NCI-H345 (cell line): Measurements from ENCODE around the gene AGFG2.
"Not testable (repeated sequence)": the region's sequence is repeated elsewhere in the genome, so short reads cannot be mapped to it uniquely, and the experiment has no call there.

Experiments
- DNase-seq: peaks from one replicate; lab custom pipeline; 2025; lab: John Stamatoyannopoulos, UW

The AGFG2 gene

GRCh38 chr7:100520138-100520537, 18.9 kb upstream of the AGFG2 start:
- no peak for DNase-seq

DNA sequence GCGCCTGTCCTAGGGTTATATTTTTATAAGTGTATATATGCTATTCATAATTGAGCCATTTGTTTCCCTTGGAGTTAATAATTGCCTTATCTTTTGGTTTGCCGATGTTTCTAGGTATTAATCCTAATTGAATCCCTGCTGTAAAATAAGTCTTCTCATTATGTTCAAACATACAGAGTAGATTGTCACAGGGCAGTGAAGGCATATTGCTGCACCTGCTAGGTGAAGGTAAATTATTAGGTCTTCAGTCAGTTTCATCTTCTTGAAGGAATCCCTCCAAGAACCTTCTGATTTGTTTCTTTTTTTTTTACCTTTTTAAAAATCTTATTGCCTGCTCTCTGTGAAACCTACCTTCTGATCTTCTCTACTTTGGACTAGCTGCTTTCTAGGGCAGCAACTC, 17.9 kb upstream of the AGFG2 start:
- no peak for DNase-seq

- DNase-seq, result not testable (repeated sequence)
These were observed 17.0 kb upstream of the AGFG2 start for GRCh38 chr7:100521909-100522593.

DNA sequence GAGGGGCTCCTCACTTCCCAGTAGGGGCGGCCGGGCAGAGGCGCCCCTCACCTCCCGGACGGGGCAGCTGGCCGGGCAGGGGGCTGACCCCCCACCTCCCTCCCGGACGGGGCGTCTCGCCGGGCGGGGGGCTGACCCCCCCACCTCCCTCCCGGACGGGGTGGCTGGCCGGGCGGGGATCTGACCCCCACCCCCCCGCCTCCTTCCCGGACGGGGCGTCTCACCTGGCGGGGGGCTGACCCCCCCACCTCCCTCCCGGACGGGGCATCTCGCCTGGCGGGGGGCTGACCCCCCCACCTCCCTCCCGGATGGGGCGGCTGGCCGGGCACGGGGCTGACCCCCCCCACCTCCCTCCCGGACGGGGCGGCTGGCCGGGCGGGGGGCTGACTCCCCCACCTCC, 15.8 kb upstream of the AGFG2 start:
- not testable (repeated sequence) for DNase-seq

GRCh38 chr7:100528108-100528866, 10.7 kb upstream of the AGFG2 start:
- not testable (repeated sequence) for DNase-seq

DNA sequence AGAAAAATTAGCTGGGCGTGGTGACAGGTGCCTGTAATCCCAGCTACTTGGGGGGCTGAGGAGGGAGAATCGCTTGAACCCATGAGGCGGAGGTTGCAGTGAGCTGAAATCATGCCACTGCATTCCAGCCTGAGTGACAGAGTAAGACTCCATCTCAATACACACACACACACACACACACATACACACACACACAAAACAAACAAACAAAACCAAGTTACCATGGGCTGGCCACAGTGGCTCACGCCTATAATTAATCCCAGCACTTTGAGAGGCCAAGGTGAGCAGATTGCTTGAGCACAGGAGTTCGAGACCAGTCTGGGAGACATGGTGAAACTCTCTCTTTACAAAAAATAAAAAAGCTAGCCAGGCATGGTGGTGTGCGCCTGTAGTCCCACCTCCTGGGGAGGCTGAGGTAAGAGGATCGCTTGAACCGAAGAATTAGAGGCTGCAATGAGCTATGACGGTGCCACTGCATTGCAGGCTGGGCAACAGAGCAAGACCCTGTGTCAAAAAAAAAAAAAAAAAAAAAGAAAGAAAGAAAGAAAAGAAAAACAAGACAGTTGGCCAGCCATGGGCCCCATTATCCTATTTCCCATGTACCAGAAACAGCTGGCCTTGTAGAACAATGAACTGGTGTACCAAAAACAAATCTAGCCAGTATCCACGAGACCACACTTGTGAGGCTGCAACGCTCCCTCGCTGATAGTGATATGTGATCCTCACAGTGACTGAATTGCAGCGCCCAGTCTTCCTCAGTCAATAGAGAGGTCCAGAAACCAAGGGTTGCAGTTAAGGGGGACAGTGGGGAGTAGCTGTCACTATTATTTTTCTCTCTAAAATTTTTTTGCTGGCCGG, 6.6 kb upstream of the AGFG2 start:
- no peak for DNase-seq

- DNase-seq, result not testable (repeated sequence)
These were observed 3.0 kb upstream of the AGFG2 start for GRCh38 chr7:100535982-100536381.

GRCh38 chr7:100536695-100537094, 2.3 kb upstream of the AGFG2 start:
- DNase-seq, result not testable (repeated sequence)

DNA sequence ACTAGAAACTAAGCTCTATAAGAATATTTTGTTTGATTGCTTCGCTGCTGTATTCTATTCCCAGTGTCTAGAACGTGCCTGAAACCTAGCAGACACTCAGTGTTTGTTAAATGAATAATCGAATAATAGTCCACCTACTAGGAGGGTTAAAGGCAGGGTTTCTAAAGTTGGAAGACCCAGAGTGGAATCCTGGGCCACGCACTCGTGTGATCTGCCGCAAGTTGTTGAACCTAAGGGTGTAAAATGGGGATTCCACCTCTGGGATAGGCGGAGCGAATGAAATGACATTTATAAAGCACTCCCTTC, 702 bp upstream of the AGFG2 start:
- no peak for DNase-seq

DNA sequence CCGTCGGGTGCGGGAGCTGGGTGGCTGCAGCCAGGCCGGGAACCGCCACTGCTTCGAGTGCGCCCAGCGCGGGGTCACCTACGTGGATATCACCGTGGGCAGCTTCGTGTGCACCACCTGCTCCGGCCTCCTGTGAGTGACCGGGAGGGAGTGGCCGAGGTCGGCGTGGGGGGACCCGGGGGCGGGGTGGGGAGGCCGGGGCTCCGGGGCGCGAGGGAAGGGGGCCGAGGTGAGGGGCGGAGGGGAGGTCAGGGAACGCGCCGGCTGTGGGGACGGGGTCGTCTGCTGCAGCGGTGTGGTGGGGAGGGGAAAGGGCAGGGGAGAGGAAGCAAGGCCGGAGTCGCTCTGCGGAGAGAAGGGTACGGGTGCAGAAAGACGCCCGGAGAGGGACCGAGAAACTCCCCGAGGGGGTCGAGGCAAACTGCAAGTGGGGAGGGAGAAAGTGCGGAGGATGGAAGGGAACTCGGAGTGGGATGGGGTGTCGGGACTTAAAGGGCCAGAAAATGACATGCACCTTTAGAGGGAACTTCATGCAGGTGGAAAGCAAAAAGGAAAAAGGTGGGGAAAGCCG, 518 bp downstream of the AGFG2 start:
- no peak for DNase-seq

GRCh38 chr7:100540073-100540723, 1.2 kb downstream of the AGFG2 start:
- no peak for DNase-seq

DNA sequence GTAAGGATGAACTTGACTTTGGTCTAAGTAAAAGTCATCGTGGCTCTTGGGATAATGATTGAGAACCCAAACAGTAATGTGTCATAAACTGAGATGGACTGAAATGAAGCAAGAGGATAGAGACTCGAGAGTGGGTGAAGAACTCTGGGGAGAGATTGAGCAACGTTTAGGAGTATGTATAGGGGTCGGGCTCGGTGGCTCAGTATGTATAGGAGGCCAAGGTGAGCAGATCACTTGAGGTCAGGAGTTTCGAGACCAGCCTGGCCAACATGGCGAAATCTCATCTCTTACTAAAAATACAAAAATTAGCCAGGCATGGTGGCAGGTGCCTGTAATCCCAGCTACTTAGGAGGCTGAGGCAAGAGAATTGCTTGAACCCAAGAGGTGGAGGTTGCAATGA, 2.3 kb downstream of the AGFG2 start:
- DNase-seq, result not testable (repeated sequence)

DNA sequence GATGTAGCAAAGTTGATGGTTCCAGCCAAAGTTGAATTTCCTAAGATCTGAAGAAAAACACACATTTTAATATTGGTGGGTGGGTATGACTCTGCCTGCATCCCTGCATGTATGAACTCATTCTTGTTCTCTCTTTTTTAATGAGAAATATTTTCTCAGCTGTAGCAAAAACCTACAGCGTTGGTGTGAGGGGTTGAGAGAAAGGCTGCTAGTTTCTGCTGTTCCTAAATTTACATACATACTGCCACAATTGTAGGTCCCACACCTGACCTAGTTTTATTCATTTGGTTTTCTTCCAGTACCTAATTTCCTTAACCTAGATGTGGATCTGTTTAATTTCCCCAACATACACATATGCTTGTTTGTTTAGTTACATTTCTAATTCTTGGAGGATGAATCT, 4.6 kb downstream of the AGFG2 start:
- no peak for DNase-seq

GRCh38 chr7:100544386-100544785, 5.4 kb downstream of the AGFG2 start:
- DNase-seq, result no peak

DNA sequence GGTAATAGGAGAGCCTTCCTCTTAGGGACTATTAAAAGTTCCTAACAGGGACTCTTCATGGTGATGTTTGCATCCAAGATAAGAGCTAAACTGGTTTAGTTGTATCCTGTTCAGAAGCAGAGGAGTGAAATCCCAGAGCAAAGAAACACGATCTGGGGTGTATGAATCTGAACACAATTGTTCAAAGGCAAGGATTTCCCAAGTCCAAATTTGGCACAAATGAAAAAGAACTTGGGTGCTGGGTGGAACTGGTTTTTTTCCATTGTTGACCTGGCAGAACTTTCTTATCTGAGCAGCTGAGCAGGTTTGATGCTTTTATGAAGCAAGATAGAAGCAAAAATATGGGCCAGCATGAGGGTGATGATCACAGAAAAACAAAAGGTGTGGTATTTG, 6.0 kb downstream of the AGFG2 start:
- DNase-seq, result no peak

DNA sequence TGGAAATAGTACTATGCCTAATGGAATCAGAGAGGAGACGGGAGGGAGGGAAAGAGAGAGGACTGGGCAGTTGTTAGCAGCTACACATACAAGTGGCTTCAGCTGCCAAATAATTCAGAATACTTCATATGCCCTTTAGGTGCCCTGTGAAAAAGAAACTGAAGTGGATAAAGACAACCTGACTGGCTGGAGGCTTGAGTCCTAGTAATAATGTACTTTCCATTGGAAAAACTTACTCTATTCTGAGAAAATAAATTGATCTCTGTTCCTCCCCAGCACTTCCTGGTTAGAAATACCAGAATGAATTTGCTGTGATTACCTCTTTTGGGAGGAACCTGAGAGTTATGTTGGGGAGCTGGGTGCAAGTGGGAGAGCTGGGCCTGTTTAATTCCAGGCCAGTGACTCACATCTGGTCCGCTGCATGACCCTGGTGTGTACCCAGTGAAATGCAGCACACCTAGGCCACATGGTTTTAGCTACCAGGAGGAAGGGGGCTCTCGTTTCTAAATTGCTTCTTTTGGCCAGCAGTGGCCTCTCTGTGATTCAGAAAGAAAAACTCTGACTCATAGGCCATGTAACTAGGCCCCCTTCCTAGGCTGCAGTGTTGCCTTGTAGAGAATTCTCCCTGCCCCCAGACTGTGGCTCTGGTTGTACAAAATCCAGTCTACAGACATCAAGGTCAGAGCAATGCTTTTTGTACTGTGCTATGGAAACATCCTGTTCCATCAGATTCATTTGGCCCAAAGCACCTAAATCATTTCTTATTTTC, 6.5 kb downstream of the AGFG2 start:
- no peak for DNase-seq

DNA sequence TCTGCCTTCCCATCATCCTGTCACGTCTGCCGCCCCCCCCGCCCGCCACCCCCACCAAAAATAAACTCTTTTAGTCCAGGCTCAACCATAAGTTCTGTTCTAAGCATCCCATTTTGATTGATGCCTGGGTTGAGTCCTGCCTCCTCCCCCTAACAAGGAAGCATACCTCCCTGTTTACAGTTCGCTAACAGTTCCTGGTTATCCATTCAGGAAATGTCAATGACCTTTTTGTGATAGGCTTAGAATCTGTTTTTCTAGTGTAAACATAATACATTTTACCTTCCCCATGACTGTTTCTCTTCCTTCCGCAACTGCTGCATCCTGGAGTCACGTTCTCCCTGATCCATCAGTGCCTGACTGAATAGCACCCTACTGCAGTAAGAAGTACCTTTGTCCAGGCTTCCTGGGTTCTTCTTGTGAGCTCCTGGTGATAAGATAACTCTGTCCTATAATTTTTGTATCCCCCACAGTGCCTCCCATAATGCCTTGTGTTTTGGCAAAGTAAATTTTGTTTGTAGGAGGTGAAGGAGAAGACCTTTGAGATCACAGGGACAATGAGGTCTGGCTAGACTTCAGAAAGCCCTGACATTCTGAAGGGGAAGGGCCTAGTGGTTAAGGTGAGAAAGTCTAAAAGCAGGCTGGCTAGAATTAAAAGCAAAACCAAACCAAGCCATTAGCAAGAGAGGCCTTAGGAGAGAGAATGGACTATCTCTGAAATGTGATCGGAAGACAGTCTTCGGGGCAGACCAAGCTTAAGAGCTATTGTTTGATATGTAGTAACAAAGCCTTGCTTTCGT, 7.3 kb downstream of the AGFG2 start:
- no peak for DNase-seq

DNA sequence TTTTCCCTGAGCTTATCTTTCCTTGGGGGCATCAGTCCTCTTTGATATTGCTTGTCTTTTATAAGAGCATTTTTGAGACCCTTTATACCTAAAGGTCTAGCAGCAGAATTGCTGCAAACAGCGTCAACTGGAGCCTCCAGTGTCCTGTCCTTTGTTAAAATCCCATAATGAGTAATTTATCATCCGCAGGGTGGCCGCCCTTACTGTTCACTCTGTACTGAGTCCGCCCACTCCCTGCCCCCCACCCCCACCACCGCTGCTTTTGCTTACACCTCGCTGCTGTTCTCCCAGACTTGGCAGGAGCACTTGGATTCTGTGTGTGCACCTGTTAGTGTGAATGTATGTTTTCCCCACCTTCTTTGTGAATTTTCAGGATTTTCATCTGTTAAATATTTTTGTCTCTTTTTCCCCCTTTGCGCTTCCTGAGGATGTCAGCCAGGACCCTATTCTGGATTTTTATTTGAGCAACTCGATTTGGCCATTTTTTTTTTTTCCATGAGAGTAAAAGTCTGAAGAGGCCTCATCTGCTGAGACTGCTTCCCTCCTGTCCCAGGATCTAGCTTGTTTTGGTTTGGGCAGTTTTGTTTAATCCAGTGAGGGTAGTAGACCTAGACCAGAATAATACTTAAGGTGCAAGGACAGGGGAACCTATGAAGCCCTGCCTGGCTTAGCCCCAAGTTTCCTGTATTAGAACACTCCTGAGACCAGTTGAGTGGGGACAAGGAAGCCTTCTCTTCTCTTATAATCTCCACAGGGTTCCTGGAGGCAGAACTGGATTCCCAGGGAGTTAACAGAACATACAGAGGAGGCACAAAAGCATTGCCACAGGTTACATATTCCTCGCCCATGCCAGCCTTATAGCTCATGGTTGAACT, 8.2 kb downstream of the AGFG2 start:
- no peak for DNase-seq

GRCh38 chr7:100547872-100548271, 8.9 kb downstream of the AGFG2 start:
- DNase-seq, result no peak
